Muscle of back (tissue), 11 donors: ENCODE measurements around the gene MTURN. TPM values are rescaled to one million over a fixed set of nuclear protein-coding genes. Genes with fewer than 3 reads are reported as not detected.

Experiments used
- DNase-seq, 3 donors: peaks; one replicate each; pipeline versions ENCODE4 v3.0.0 to v3.0.0-alpha.2; 2013
- polyA plus RNA-seq, 10 donors: library from polyadenylated mRNA; unstranded; fragments of 120-200 nt; gene quantifications; one replicate each; pipeline ENCODE4 v1.2.1, GENCODE V29; 2013; ENCODE audit not compliant: insufficient read length in 10 of 10

The MTURN gene
- polyA plus RNA-seq, 10 donors = 62.4 to 120 (median 79.2) TPM

DNA sequence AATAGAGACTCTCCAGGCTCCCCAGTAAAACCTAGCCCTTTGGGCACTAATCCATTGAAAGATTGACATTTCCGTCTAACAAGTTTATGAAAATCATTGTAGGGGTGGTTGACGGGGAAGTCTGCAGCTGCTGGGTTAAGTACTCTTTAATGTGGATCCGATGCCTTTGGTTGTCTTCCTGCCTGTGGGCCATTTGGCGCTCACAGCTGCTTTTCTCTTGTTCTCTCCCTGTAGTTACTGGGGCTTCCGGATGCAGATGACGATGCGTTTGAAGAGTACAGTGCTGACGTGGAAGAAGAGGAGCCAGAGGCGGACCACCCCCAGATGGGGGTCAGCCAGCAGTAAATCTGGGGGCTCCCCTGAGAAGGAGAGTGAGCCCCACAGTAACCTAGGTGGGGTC, 22.4 kb downstream of the MTURN start:
- DNase-seq = no peak

DNA sequence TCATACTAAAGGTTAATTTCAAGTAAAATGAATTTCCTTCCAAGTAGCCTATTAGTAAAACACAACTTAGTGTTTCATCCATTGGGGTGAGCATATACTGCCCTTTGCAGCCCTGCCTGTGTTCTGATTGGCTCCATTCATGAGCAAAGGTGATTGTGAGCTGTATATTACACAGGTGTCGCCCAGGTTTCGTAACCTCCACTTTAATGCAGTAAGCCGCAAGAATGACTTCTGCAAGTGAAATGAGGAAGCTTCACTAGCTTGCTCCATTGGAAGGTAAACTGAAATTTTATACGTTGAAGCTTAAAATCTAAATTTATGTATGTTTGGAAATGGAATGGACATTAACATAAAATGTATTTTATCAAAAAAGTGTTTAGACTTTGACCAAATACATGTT, 24.4 kb downstream of the MTURN start:
- DNase-seq = no peak

GRCh38 chr7:30159698-30160143, 24.9 kb downstream of the MTURN start:
- DNase-seq = no peak

GRCh38 chr7:30160329-30160728, 25.5 kb downstream of the MTURN start:
- DNase-seq = no peak

GRCh38 chr7:30162133-30162532, 27.3 kb downstream of the MTURN start:
- DNase-seq = no peak

DNA sequence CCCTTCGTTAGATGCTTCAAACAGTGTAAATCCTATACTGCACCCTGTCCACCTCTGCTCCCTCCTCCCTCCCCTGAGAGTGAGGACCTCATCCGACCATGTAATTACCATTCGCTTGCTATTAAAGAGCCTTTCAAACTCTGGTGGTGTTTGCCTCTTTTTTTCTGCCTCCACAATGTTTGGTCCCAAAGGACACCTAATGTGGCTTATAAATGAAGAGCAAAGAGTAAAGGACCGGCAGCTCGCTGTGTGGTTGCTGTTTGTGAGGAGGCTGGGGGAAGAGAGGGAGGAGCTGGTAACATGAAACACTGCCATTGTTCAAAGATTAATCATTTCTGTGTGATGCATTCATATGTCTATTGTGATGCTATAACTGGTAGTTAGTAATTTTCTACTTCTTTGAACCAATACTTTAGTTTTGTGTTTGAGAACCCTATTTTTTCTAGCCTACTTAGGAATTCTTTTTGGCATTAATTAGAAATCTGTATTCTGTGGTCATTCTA, 27.9 kb downstream of the MTURN start:
- DNase-seq = no peak

DNA sequence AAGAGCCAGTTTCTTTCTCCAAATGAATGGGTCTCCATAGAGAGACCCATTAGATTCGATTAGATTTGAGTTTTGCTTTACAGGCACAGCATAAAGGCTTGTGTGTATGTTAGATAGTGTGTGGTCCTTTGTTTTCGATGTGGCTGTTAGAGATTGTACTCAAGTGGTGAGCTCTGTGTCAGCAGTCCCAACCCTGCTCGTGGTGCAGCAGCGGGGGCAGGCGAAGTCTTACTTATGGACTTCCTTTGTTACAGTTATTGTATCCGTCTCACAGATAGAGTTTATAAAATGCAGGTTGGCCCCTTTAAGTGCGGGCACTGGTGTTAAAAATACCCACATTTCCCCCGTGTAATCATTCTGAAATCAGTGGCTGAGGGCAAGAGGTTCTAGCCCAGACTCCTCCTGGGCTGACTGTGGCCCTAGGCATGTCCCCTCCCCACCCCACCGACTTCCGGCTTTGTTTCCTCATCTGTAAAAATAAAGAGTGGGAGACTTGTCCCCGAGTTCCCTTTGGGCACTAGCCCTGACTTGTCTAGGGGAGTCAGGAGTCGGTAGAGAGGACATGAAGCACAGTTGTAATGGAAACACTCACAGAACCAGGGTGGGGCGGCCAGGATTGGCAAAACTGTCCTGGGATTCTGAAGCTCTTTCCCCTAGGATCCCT, 28.6 kb downstream of the MTURN start:
- DNase-seq = no peak

DNA sequence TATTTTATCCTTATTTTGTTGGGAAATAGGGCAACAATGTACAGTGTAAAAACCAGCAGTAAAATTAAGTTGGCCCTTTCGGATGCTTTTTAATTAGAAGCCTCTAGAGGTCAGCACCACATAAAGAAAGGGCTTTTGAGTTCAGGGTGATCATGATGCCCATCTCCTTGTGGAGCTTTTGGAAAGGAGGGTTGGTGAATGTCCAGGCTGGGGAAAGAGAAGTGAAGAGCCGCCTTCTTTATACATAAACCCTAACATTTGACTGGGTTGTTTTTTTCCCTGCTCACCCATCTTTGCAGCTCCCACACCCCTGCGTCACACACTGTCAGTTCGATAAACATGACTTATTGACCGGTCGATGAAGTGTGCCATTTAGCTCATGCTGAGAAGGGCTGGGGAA, 29.8 kb downstream of the MTURN start:
- DNase-seq = peak in 1 of 3 donors; percentile 59

GRCh38 chr7:30165590-30165989, 30.8 kb downstream of the MTURN start:
- DNase-seq = no peak

GRCh38 chr7:30166155-30166840, 31.5 kb downstream of the MTURN start:
- no peak for DNase-seq

GRCh38 chr7:30166841-30167235, 32.1 kb downstream of the MTURN start:
- no peak for DNase-seq

GRCh38 chr7:30167901-30168300, 33.1 kb downstream of the MTURN start:
- DNase-seq = no peak

- peak in 1 of 3 donors; percentile 71 for DNase-seq
Measured at GRCh38 chr7:30168835-30169573, 34.2 kb downstream of the MTURN start.

- no peak for DNase-seq
Measured at GRCh38 chr7:30169579-30169978, 34.8 kb downstream of the MTURN start.

GRCh38 chr7:30170476-30171205, 35.9 kb downstream of the MTURN start:
- no peak for DNase-seq

DNA sequence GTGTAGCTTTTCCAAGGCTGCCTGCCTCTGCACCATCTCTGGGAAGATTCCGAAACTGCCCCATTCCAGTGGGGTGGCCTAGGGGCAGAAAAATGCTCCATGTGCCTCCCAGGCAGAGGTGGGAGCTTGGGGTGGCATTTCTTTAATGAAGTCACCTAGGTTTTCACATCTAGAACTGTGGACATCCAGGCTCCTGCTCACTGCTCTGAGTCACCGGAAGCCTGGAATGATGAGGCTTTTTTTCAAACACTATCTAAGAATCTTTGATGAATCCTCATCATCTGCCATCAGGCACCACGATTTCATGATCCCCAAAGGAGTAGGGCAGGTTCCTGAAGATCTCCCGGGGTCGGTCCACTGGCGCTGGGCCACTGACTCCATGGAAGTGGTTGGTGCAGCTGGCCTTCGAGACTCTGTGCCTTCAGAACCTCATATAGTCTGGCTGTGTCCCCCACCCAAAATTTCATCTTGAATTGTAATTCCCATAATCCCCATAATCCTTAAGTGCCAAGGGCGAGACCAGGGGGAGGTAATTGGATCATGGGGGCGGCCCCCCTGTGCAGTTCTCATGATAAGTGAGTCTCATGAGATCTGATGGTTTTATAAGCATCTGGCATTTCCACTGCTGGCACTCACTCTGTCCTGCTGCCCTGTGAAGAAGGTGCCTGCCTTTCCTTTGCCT, 37.1 kb downstream of the MTURN start:
- no peak for DNase-seq

GRCh38 chr7:30172451-30172850, 37.7 kb downstream of the MTURN start:
- DNase-seq = no peak

- peak; percentile 73 to 86 (median 83) for DNase-seq
Measured at GRCh38 chr7:30173058-30173897, 38.5 kb downstream of the MTURN start.

GRCh38 chr7:30175180-30175579, 40.4 kb downstream of the MTURN start:
- peak in 1 of 3 donors; percentile 30 for DNase-seq

DNA sequence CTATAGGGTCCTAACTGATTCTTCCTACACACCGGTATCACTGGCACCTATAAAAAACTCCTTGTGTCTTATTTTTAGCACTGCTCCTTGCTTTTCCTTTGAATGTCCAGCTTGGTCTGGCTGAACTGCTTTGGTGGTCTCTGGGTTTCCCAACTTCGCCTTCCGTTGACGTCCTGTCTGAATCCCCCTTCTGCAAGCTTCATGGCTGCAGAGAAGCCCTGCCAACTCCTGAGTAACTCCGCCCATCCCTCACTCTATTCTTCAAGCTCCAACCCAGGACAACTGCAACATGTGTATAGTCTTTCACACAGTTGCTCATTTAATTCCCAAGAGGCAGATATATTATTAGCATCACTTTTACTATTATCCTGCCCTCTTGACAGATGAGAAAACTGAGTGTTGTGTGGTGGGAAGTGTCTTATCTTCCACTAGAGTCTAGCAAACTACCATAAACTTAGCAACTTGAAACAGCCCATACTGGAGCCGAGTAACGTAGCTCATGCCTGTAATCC, 40.9 kb downstream of the MTURN start:
- peak in 1 of 3 donors; percentile 34 for DNase-seq
